Bronchial epithelial cell (primary cell): Measurements from ENCODE around the gene GLDC. TPM values are rescaled to one million over a fixed set of nuclear protein-coding genes. Genes with fewer than 3 reads are reported as not detected.

Experiments
- DNase-seq: peaks from one replicate; pipeline ENCODE4 v3.0.0-alpha.2; 2010; ENCODE audit warnings: low read depth
- FAIRE-seq: peaks from 2 replicates; lab custom pipeline; 2011; peaks lifted over from hg19 to GRCh38; lab: Jason Lieb, UNC
- H3K27me3 ChIP-seq: 2 replicates; pipeline ENCODE4 v1.5.1; 2011; ENCODE audit warnings: low read length; ENCODE audit not compliant: control insufficient read depth, insufficient read depth
- H3K36me3 ChIP-seq: 2 replicates; pipeline ENCODE4 v1.5.1; 2011; ENCODE audit warnings: low read length; ENCODE audit not compliant: control insufficient read depth, insufficient read depth
- H3K4me3 ChIP-seq: 2 replicates; pipeline ENCODE4 v1.5.1; 2011; ENCODE audit warnings: mild to moderate bottlenecking, low read depth, low read length, control low read depth
- total RNA-seq: library from RNA; depleted of rRNA; stranded (reverse); fragments of >200 nt; gene quantifications from 2 replicates; pipeline ENCODE4 v1.2.1, GENCODE V29; 2014
- TF ChIP-seq, protein P1 (sequence below): IDR thresholded peaks from 2 replicates; pipeline ENCODE4 v1.5.1; 2011; ENCODE audit warnings: mild to moderate bottlenecking, moderate library complexity, low read length, control low read depth, inconsistent platforms; ENCODE audit not compliant: insufficient read depth, severe bottlenecking

Gene GLDC
- total RNA-seq, 1 donor from 2014 or later, result not detected

DNA sequence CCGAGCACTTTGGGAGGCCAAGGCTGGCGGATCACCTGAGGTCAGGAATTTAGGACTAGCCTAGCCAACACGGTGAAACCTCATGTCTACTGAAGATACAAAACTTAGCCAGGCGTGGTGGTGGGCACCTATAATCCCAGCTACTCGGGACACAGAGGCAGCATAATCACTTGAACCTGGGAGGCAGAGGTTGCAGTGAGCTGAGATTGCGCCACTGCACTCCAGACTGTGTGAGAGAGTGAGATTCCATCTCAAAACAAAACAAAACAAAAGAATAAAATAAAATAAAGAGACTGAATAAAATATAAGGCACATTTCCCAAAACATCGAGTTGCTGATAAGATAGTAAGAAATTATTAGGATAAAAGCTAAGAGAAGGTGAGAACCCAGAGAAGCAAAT, 32.3 kb upstream of the GLDC start:
- TF ChIP-seq, protein P1, sequence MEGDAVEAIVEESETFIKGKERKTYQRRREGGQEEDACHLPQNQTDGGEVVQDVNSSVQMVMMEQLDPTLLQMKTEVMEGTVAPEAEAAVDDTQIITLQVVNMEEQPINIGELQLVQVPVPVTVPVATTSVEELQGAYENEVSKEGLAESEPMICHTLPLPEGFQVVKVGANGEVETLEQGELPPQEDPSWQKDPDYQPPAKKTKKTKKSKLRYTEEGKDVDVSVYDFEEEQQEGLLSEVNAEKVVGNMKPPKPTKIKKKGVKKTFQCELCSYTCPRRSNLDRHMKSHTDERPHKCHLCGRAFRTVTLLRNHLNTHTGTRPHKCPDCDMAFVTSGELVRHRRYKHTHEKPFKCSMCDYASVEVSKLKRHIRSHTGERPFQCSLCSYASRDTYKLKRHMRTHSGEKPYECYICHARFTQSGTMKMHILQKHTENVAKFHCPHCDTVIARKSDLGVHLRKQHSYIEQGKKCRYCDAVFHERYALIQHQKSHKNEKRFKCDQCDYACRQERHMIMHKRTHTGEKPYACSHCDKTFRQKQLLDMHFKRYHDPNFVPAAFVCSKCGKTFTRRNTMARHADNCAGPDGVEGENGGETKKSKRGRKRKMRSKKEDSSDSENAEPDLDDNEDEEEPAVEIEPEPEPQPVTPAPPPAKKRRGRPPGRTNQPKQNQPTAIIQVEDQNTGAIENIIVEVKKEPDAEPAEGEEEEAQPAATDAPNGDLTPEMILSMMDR, result no peak
- FAIRE-seq, result no peak
- H3K27me3 ChIP-seq, result no peaks in the 10 kb centered on the region
- H3K4me3 ChIP-seq, result no peak overlapping the region
- no peaks in the 10 kb centered on the region for H3K36me3 ChIP-seq
- no peak for DNase-seq

DNA sequence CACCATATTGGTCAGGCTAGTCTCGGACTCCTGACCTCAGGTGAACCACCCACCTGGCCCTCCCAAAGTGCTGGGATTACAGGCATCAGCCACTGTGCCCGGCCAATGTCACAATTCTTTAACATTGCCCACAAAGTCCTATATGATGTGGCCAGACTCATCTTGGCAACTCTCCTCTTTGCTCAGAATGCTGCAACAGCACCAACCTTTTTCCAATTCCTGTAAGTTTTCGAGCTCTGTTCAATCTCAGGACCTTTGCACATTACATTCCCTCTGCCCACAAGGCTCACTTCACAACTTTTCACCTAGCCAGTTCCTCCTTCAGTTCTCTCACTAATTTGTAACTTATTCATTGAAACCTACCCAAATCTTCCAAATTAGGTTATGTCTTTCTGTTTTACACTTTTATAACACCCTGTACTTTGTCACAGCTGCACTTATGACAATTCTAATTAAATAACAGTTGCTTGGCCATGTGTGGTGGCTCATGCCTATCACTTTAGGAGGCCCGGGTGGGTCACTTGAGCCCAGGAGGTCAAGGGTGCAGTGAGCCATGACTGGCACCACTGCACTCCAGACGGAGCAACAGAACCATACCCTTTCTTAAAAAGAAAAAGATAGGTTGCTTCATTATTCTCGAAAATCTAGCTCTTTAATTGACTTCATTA, 30.9 kb upstream of the GLDC start:
- FAIRE-seq, result no peak
- Histone ChIP-seq H3K4me3 (no peak overlapping the region), H3K36me3 (no peaks in the 10 kb centered on the region), H3K27me3 (no peaks in the 10 kb centered on the region)
- no peak for DNase-seq
- TF ChIP-seq, protein P1, result no peak

DNA sequence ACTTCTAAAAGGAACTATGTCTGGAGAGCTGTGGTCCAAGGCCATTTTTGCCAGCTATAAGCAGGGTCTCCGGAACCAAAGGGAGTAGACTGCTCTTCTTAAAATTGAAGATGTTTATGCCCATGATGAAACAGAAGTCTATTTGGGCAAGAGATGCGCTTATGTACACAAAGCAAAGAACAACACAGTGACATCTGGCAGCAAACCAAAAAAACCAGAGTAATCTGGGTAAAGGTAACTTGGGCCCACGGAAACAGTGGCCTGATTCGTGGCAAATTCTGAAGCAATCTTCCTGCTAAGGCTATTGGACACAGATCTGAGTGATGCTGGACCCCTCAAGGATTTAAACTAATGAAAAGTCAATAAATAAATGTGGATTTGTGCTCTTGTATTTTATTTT, 29.7 kb upstream of the GLDC start:
- FAIRE-seq, result no peak
- Histone ChIP-seq H3K27me3 (no peaks in the 10 kb centered on the region), H3K36me3 (no peaks in the 10 kb centered on the region), H3K4me3 (no peak overlapping the region)
- TF ChIP-seq, protein P1, result no peak
- no peak for DNase-seq

DNA sequence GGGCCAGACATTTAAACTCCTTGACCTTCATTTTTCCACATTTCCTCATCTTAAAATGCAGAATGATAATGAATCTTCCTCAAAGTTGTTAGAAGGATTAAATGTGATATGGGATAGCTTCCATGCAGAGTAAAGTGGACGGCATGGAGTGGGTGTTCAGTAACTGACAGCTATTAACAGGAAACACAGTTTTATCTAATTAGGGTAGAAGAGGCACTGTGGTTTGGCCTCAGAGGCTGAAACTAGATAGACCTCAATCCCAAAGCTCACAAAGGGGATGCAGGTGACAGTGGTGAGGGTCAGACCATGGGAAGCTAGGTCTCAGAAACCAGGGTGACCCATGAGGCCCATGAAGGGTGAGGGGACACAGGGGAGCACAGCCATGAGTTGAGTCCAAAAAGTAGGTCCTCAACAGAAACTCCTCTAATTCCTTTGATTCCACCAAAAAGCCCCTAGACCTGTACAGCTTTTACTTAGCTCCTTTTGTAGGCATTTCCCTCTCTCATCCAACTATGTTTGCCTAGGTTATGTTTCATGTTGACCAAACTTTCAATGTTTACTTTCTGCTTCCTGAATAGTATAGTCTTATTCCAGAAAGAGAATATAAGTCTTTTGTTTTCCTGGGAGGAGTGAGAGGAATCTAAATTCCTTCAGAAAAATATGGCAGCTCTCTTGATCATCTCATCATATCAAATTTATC, 27.9 kb upstream of the GLDC start:
- H3K36me3 ChIP-seq, result no peaks in the 10 kb centered on the region
- TF ChIP-seq, protein P1, result no peak
- no peak for FAIRE-seq
- H3K4me3 ChIP-seq, result no peak overlapping the region
- no peaks in the 10 kb centered on the region for H3K27me3 ChIP-seq
- no peak for DNase-seq

DNA sequence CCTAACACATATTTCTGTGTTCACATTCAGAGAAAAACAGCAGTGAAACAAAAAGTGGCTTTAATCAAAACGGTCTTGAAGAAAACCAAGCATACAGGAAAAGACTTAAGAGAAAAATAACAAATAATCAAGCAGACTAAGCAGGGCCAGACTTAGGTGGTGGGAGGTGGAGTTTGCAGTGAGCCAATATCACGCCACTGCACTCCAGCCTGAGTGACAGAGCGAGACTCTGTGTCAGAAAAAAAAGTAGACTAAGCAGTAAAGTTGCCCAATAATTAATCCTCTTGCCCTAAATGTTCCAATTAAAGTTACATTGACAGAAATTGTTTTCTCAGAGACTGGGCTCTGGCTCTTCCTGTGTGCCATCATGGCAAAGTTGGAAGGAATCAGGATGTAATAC, 26.6 kb upstream of the GLDC start:
- FAIRE-seq (no peak), DNase-seq (no peak)
- TF ChIP-seq, protein P1, result no peak
- no peaks in the 10 kb centered on the region for H3K36me3 ChIP-seq
- no peak overlapping the region for H3K4me3 ChIP-seq
- no peaks in the 10 kb centered on the region for H3K27me3 ChIP-seq

DNA sequence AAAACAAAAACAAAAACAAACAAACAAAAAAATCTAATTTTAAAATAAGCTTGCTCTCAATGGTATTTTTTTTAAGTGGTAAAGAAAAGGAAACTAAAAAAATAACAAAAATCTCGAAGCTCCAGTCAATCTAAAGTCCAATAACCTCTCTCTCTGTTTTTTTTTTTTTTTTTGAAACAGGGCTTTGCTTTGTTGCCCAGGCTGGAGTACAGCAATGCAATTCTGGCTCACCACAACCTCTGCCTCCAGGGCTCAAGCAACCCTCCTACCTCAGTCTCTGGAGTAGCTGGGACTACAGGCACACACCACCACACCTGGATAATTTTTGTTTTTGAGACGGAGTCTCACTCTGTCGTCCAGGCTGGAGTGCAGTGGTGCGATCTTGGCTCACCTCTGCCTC, 25.9 kb upstream of the GLDC start:
- TF ChIP-seq, protein P1, result no peak
- DNase-seq (no peak), FAIRE-seq (no peak)
- Histone ChIP-seq H3K27me3 (no peaks in the 10 kb centered on the region), H3K4me3 (no peak overlapping the region), H3K36me3 (no peaks in the 10 kb centered on the region)
